Measurements from ENCODE around the gene IL17B. TPM values are rescaled to one million over a fixed set of nuclear protein-coding genes. Genes with fewer than 3 reads are reported as not detected.

Gene IL17B
- total and polyA plus RNA-seq, 2 donors: 0.24 to 1.2 TPM

- peaks cover 0 to 31% of the 10 kb centered on the region in 2 donors for H3K4me1 ChIP-seq (ENCODE audit: control insufficient read depth in 2 of 2, insufficient read depth in 2 of 2, low read length in 2 of 2)
- H3K4me3 ChIP-seq (ENCODE audit: low read length in 2 of 2): no peak overlapping the region
- H3K27ac ChIP-seq (ENCODE audit: low read depth in 1 of 2, low read length in 1 of 2): peak overlapping the region in 1 of 2 donors; percentile 3
- no peaks in the 10 kb centered on the region for H3K27me3 ChIP-seq (ENCODE audit: control insufficient read depth in 2 of 2, insufficient read depth in 1 of 2, low read length in 1 of 2)
- no peak for DNase-seq (ENCODE audit: low read depth in 6 of 9, low spot score in 9 of 9)
- no peaks in the 10 kb centered on the region for H3K9me3 ChIP-seq (ENCODE audit: control insufficient read depth in 2 of 2, insufficient read depth in 1 of 2, low read length in 1 of 2)
- 78% methylated on average over 8 of the region's 8 CpGs for WGBS
- H3K36me3 ChIP-seq (ENCODE audit: control insufficient read depth in 2 of 2, insufficient read depth in 2 of 2, low read length in 1 of 2): no peaks in the 10 kb centered on the region
Observed at GRCh38 chr5:149416987-149417710, 38.1 kb upstream of the IL17B start.

GRCh38 chr5:149415066-149415967 lies 36.2 kb upstream of the IL17B start:
- 97% methylated on average over 10 of the region's 10 CpGs for WGBS
- H3K9me3 ChIP-seq (ENCODE audit: control insufficient read depth in 2 of 2, insufficient read depth in 1 of 2, low read length in 1 of 2): no peaks in the 10 kb centered on the region
- H3K4me1 ChIP-seq (ENCODE audit: control insufficient read depth in 2 of 2, insufficient read depth in 2 of 2, low read length in 2 of 2): peaks cover 0 to 14% of the 10 kb centered on the region in 2 donors
- H3K27ac ChIP-seq (ENCODE audit: low read depth in 1 of 2, low read length in 1 of 2): no peak overlapping the region
- no peak for DNase-seq (ENCODE audit: low read depth in 6 of 9, low spot score in 9 of 9)
- no peaks in the 10 kb centered on the region for H3K27me3 ChIP-seq (ENCODE audit: control insufficient read depth in 2 of 2, insufficient read depth in 1 of 2, low read length in 1 of 2)
- no peak overlapping the region for H3K4me3 ChIP-seq (ENCODE audit: low read length in 2 of 2)
- H3K36me3 ChIP-seq (ENCODE audit: control insufficient read depth in 2 of 2, insufficient read depth in 2 of 2, low read length in 1 of 2): no peaks in the 10 kb centered on the region

- DNase-seq (ENCODE audit: low read depth in 6 of 9, low spot score in 9 of 9): no peak
- 94% methylated on average over 7 of the region's 7 CpGs for WGBS
- Histone ChIP-seq H3K4me3 (ENCODE audit: low read length in 2 of 2) (no peak overlapping the region), H3K27me3 (ENCODE audit: control insufficient read depth in 2 of 2, insufficient read depth in 1 of 2, low read length in 1 of 2) (no peaks in the 10 kb centered on the region), H3K9me3 (ENCODE audit: control insufficient read depth in 2 of 2, insufficient read depth in 1 of 2, low read length in 1 of 2) (no peaks in the 10 kb centered on the region), H3K4me1 (ENCODE audit: control insufficient read depth in 2 of 2, insufficient read depth in 2 of 2, low read length in 2 of 2) (peaks cover 0 to 6% of the 10 kb centered on the region in 2 donors), H3K27ac (ENCODE audit: low read depth in 1 of 2, low read length in 1 of 2) (no peak overlapping the region), H3K36me3 (ENCODE audit: control insufficient read depth in 2 of 2, insufficient read depth in 2 of 2, low read length in 1 of 2) (no peaks in the 10 kb centered on the region)
Observed at GRCh38 chr5:149414405-149415065, 35.4 kb upstream of the IL17B start.

GRCh38 chr5:149413477-149414210 lies 34.6 kb upstream of the IL17B start:
- no peak for DNase-seq (ENCODE audit: low read depth in 6 of 9, low spot score in 9 of 9)
- H3K4me1 ChIP-seq (ENCODE audit: control insufficient read depth in 2 of 2, insufficient read depth in 2 of 2, low read length in 2 of 2): peaks cover 0 to 5% of the 10 kb centered on the region in 2 donors
- no peak overlapping the region for H3K4me3 ChIP-seq (ENCODE audit: low read length in 2 of 2)
- no peak overlapping the region for H3K27ac ChIP-seq (ENCODE audit: low read depth in 1 of 2, low read length in 1 of 2)
- H3K36me3 ChIP-seq (ENCODE audit: control insufficient read depth in 2 of 2, insufficient read depth in 2 of 2, low read length in 1 of 2): no peaks in the 10 kb centered on the region
- WGBS: 94% methylated on average over 16 of the region's 16 CpGs
- no peaks in the 10 kb centered on the region for H3K27me3 ChIP-seq (ENCODE audit: control insufficient read depth in 2 of 2, insufficient read depth in 1 of 2, low read length in 1 of 2)
- no peaks in the 10 kb centered on the region for H3K9me3 ChIP-seq (ENCODE audit: control insufficient read depth in 2 of 2, insufficient read depth in 1 of 2, low read length in 1 of 2)

GRCh38 chr5:149412783-149413476 lies 33.8 kb upstream of the IL17B start:
- DNase-seq (ENCODE audit: low read depth in 6 of 9, low spot score in 9 of 9): no peak
- no peaks in the 10 kb centered on the region for H3K9me3 ChIP-seq (ENCODE audit: control insufficient read depth in 2 of 2, insufficient read depth in 1 of 2, low read length in 1 of 2)
- H3K4me3 ChIP-seq (ENCODE audit: low read length in 2 of 2): no peak overlapping the region
- H3K4me1 ChIP-seq (ENCODE audit: control insufficient read depth in 2 of 2, insufficient read depth in 2 of 2, low read length in 2 of 2): peaks cover 0 to 5% of the 10 kb centered on the region in 2 donors
- H3K36me3 ChIP-seq (ENCODE audit: control insufficient read depth in 2 of 2, insufficient read depth in 2 of 2, low read length in 1 of 2): no peaks in the 10 kb centered on the region
- 99% methylated on average over 8 of the region's 8 CpGs for WGBS
- H3K27me3 ChIP-seq (ENCODE audit: control insufficient read depth in 2 of 2, insufficient read depth in 1 of 2, low read length in 1 of 2): no peaks in the 10 kb centered on the region
- H3K27ac ChIP-seq (ENCODE audit: low read depth in 1 of 2, low read length in 1 of 2): no peak overlapping the region

GRCh38 chr5:149411738-149412519 lies 32.8 kb upstream of the IL17B start:
- no peaks in the 10 kb centered on the region for H3K9me3 ChIP-seq (ENCODE audit: control insufficient read depth in 2 of 2, insufficient read depth in 1 of 2, low read length in 1 of 2)
- H3K4me3 ChIP-seq (ENCODE audit: low read length in 2 of 2): no peak overlapping the region
- no peaks in the 10 kb centered on the region for H3K27me3 ChIP-seq (ENCODE audit: control insufficient read depth in 2 of 2, insufficient read depth in 1 of 2, low read length in 1 of 2)
- no peak overlapping the region for H3K27ac ChIP-seq (ENCODE audit: low read depth in 1 of 2, low read length in 1 of 2)
- WGBS: 96% methylated on average over 9 of the region's 9 CpGs
- H3K36me3 ChIP-seq (ENCODE audit: control insufficient read depth in 2 of 2, insufficient read depth in 2 of 2, low read length in 1 of 2): no peaks in the 10 kb centered on the region
- no peak for DNase-seq (ENCODE audit: low read depth in 6 of 9, low spot score in 9 of 9)
- no peaks in the 10 kb centered on the region for H3K4me1 ChIP-seq (ENCODE audit: control insufficient read depth in 2 of 2, insufficient read depth in 2 of 2, low read length in 2 of 2)

GRCh38 chr5:149410721-149411432 lies 31.8 kb upstream of the IL17B start:
- no peaks in the 10 kb centered on the region for H3K9me3 ChIP-seq (ENCODE audit: control insufficient read depth in 2 of 2, insufficient read depth in 1 of 2, low read length in 1 of 2)
- H3K4me1 ChIP-seq (ENCODE audit: control insufficient read depth in 2 of 2, insufficient read depth in 2 of 2, low read length in 2 of 2): no peaks in the 10 kb centered on the region
- no peaks in the 10 kb centered on the region for H3K27me3 ChIP-seq (ENCODE audit: control insufficient read depth in 2 of 2, insufficient read depth in 1 of 2, low read length in 1 of 2)
- WGBS: 95% methylated on average over 15 of the region's 15 CpGs
- no peak overlapping the region for H3K27ac ChIP-seq (ENCODE audit: low read depth in 1 of 2, low read length in 1 of 2)
- DNase-seq (ENCODE audit: low read depth in 6 of 9, low spot score in 9 of 9): no peak
- no peaks in the 10 kb centered on the region for H3K36me3 ChIP-seq (ENCODE audit: control insufficient read depth in 2 of 2, insufficient read depth in 2 of 2, low read length in 1 of 2)
- no peak overlapping the region for H3K4me3 ChIP-seq (ENCODE audit: low read length in 2 of 2)
